Measurements from ENCODE around the gene ZNF276.

- TF ChIP-seq POLR2AphosphoS5 (IDR thresholded peaks at IDR 0.05; ENCODE audit: low read depth, low read length) (peak; percentile 35; the same call in 1 of the 2 replicates), POLR2A (IDR thresholded peaks at IDR 0.05; ENCODE audit: low read depth, low read length) (peak; percentile 14; the same call in 1 of the 2 replicates)
Observed at GRCh38 chr16:89730610-89731234, 9.4 kb downstream of the ZNF276 start.
